SK-N-SH (cell line): Measurements from ENCODE around the gene ARHGEF18. TPM values are rescaled to one million over a fixed set of nuclear protein-coding genes. Genes with fewer than 3 reads are reported as not detected.

Experiments used
- CTCF ChIA-PET: fragments of 300-600, 350-600 bp; formaldehyde crosslinking; extraction: SDS; loops from one replicate; lab custom pipeline; 2021; lab: Yijun Ruan, JAX
- POLR2A ChIA-PET: fragments of 350-600 bp; sonication (Branson Sonifier 250); formaldehyde crosslinking; extraction: SDS; loops from one replicate; lab custom pipeline; 2020; ENCODE audit warnings: antibody characterized with exemption, inconsistent platforms; lab: Yijun Ruan, JAX
- DNase-seq: peaks from one replicate; pipeline ENCODE4 v3.0.0; 2012
- H2AFZ ChIP-seq: fragments of 200-600 bp; sonication (generic); 2 replicates; pipeline ENCODE4 v1.8.1; 2016; ENCODE audit warnings: antibody characterized with exemption, mild to moderate bottlenecking, low read depth
- H3F3A ChIP-seq: fragments of 200-600 bp; sonication (generic); replicated peaks from 2 replicates; pipeline ENCODE3; 2016; ENCODE audit warnings: antibody characterized with exemption, mild to moderate bottlenecking; ENCODE audit not compliant: insufficient read depth
- H3K27ac ChIP-seq, 2 experiments: fragments of 200-500 bp in 1 of 2; fragments of 200-600 bp in 1 of 2; sonication (Bioruptor generic) in 1 of 2; sonication (generic), shearing (Covaris generic) in 1 of 2; 2 replicates each; pipeline versions ENCODE4 v1.5.1 to v1.6.1; 2014 to 2016; ENCODE audit warnings: low read depth in 2 of 2, inconsistent platforms in 1 of 2, low read length in 1 of 2, mild to moderate bottlenecking in 1 of 2, mixed read lengths in 1 of 2
- H3K27me3 ChIP-seq: fragments of 200-600 bp; sonication (generic), shearing (Covaris generic); 2 replicates; pipeline ENCODE4 v1.6.1; 2016; ENCODE audit warnings: mixed run types; ENCODE audit not compliant: insufficient read depth
- H3K36me3 ChIP-seq, 2 experiments: fragments of 200-500 bp in 1 of 2; fragments of 200-600 bp in 1 of 2; sonication (Bioruptor generic) in 1 of 2; sonication (generic) in 1 of 2; replicated peaks in 1 of 2; 2 replicates each; pipeline versions ENCODE3 to v1.5.1; 2014 to 2016; ENCODE audit warnings: low read length in 1 of 2, mild to moderate bottlenecking in 1 of 2; ENCODE audit not compliant: insufficient read depth in 2 of 2, control insufficient read depth in 1 of 2
- H3K4me1 ChIP-seq, 2 experiments: fragments of 200-500 bp in 1 of 2; fragments of 200-600 bp in 1 of 2; sonication (Bioruptor generic) in 1 of 2; sonication (generic), shearing (Covaris generic) in 1 of 2; 2 replicates each; pipeline versions ENCODE4 v1.5.1 to v1.6.1; 2014 to 2016; ENCODE audit warnings: low read depth in 1 of 2, low read length in 1 of 2, mixed run types in 1 of 2; ENCODE audit not compliant: insufficient read depth in 2 of 2, control insufficient read depth in 1 of 2
- H3K4me2 ChIP-seq: fragments of 200-600 bp; sonication (generic), shearing (Covaris generic); 2 replicates; pipeline ENCODE4 v1.6.1; 2017; ENCODE audit warnings: mixed run types
- H3K4me3 ChIP-seq, 2 experiments: fragments of 200-500 bp in 1 of 2; fragments of 200-600 bp in 1 of 2; sonication (Bioruptor generic) in 1 of 2; sonication (generic), shearing (Covaris generic) in 1 of 2; 2 replicates each; pipeline versions ENCODE4 v1.5.1 to v1.8.1; 2014 to 2016; ENCODE audit warnings: low read depth in 2 of 2, inconsistent platforms in 1 of 2, low read length in 1 of 2, mild to moderate bottlenecking in 1 of 2, mixed read lengths in 1 of 2, moderate library complexity in 1 of 2
- H3K79me2 ChIP-seq: fragments of 200-600 bp; sonication (generic); 2 replicates; pipeline ENCODE4 v1.8.1; 2017; ENCODE audit warnings: mild to moderate bottlenecking; ENCODE audit not compliant: insufficient read depth
- H3K9ac ChIP-seq: fragments of 200-600 bp; sonication (generic); 2 replicates; pipeline ENCODE4 v1.6.1; 2017; ENCODE audit warnings: mixed run types
- H3K9me2 ChIP-seq: fragments of 200-600 bp; sonication (generic); 2 replicates; pipeline ENCODE4 v1.6.1; 2017; ENCODE audit warnings: mixed run types
- H3K9me3 ChIP-seq: fragments of 200-600 bp; sonication (generic); 2 replicates; pipeline ENCODE4 v1.6.1; 2017; ENCODE audit warnings: mixed run types, mild to moderate bottlenecking, moderate library complexity
- H4K20me1 ChIP-seq: fragments of 200-600 bp; sonication (generic); 2 replicates; pipeline ENCODE4 v1.6.1; 2017; ENCODE audit warnings: mild to moderate bottlenecking, mixed run types; ENCODE audit not compliant: insufficient read depth
- CHD2 ChIP-seq: fragments of 150-350 bp; IDR thresholded peaks from 2 replicates; pipeline ENCODE4 v1.6.1; 2018; ENCODE audit warnings: low read length; ENCODE audit not compliant: partially characterized antibody
- ELF1 ChIP-seq: IDR thresholded peaks from 2 replicates; pipeline ENCODE4 v1.4.0; 2012
- EP300 ChIP-seq, 2 experiments: IDR thresholded peaks; 2 replicates each; pipeline versions ENCODE4 v1.4.0 to v1.6.1; 2012; ENCODE audit warnings: borderline replicate concordance in 1 of 2, low read depth in 1 of 2, low read length in 1 of 2
- EZH2phosphoT487 ChIP-seq: fragments of 200-600 bp; sonication (generic); IDR thresholded peaks from 2 replicates; pipeline ENCODE4 v1.6.1; 2017; ENCODE audit warnings: low read depth, mixed run types, mild to moderate bottlenecking, antibody characterized with exemption, moderate library complexity, borderline replicate concordance
- FOSL2 ChIP-seq: IDR thresholded peaks from 2 replicates; pipeline ENCODE4 v1.4.0; 2012; ENCODE audit warnings: low read depth, mild to moderate bottlenecking, moderate library complexity, borderline replicate concordance
- FOXM1 ChIP-seq: IDR thresholded peaks from 2 replicates; pipeline ENCODE4 v1.4.0; 2012; ENCODE audit warnings: low read depth, mild to moderate bottlenecking
- GATA2 ChIP-seq: sonication (generic); formaldehyde crosslinking; IDR thresholded peaks from 2 replicates; pipeline ENCODE4 v1.5.0; 2020; ENCODE audit warnings: mild to moderate bottlenecking, missing genetic modification reagents
- JUND ChIP-seq: IDR thresholded peaks from 2 replicates; pipeline ENCODE4 v1.4.0; 2012
- MEF2A ChIP-seq: IDR thresholded peaks from 2 replicates; pipeline ENCODE4 v1.4.0; 2012; ENCODE audit warnings: low read depth, borderline replicate concordance
- MXI1 ChIP-seq: IDR thresholded peaks from 2 replicates; pipeline ENCODE4 v1.6.1; 2012; ENCODE audit warnings: mild to moderate bottlenecking, low read depth, low read length, improper control_type of control experiment
- NFIC ChIP-seq: IDR thresholded peaks from 2 replicates; pipeline ENCODE4 v1.4.0; 2012; ENCODE audit warnings: borderline replicate concordance
- RAD21 ChIP-seq: IDR thresholded peaks from 2 replicates; pipeline ENCODE4 v1.6.1; 2012; ENCODE audit warnings: mild to moderate bottlenecking, low read length
- RCOR1 ChIP-seq: fragments of 150-350 bp; IDR thresholded peaks from 2 replicates; pipeline ENCODE4 v1.6.1; 2017; ENCODE audit warnings: antibody characterized with exemption, low read length
- SIN3A ChIP-seq: IDR thresholded peaks from 2 replicates; pipeline ENCODE4 v1.6.1; 2012; ENCODE audit warnings: low read depth, mild to moderate bottlenecking, low read length, moderate library complexity, borderline replicate concordance
- SMC3 ChIP-seq: IDR thresholded peaks from 2 replicates; pipeline ENCODE4 v1.6.1; 2012; ENCODE audit warnings: low read depth, low read length, improper control_type of control experiment
- YY1 ChIP-seq: IDR thresholded peaks from 2 replicates; pipeline ENCODE4 v1.4.0; 2012; ENCODE audit warnings: low read depth, mild to moderate bottlenecking
- WGBS: methylation state at CpG from one replicate; pipeline ENCODE4 v1.1.6; 2017; ENCODE audit warnings: low lambda C conversion rate; 5-methylcytosine and 5-hydroxymethylcytosine counted together
- polyA plus RNA-seq, 3 experiments: library from polyadenylated mRNA; depleted of rRNA; stranded (reverse); fragments of >200 nt; gene quantifications; 2 replicates each; pipeline ENCODE4 v1.2.3, GENCODE V29; 2012
- TF ChIP-seq, protein P1 (sequence below): fragments of 200-600 bp; sonication (generic); IDR thresholded peaks from 2 replicates; pipeline ENCODE4 v1.6.1; 2017; ENCODE audit warnings: antibody characterized with exemption, mild to moderate bottlenecking, moderate library complexity
- TF ChIP-seq, protein P2 (sequence below): IDR thresholded peaks from 2 replicates; pipeline ENCODE4 v1.4.0; 2012; ENCODE audit warnings: low read depth, borderline replicate concordance
- TF ChIP-seq, protein P3 (sequence below): fragments of 150-350 bp; IDR thresholded peaks from 2 replicates; pipeline ENCODE4 v1.6.1; 2016; ENCODE audit warnings: mild to moderate bottlenecking, low read depth, low read length
- TF ChIP-seq, protein P4 (sequence below): IDR thresholded peaks from 2 replicates; pipeline ENCODE4; 2012

The ARHGEF18 gene
- polyA plus RNA-seq, 1 of the 3 experiments (the other 2 are of a cell fraction), result 11.7 TPM

- Histone ChIP-seq H3K27me3 (peaks cover 21% of the 10 kb centered on the region), H3K9me2 (no peaks in the 10 kb centered on the region), H3K27ac (no peak overlapping the region), H3K4me1 (no peaks in the 10 kb centered on the region), H3K4me2 (no peak overlapping the region), H3K4me3 (peak overlapping the region in 1 of 2 experiments; percentile 18; a peak in 1 of 4 replicates), H3K36me3 (no peaks in the 10 kb centered on the region), H3K79me2 (no peaks in the 10 kb centered on the region), H4K20me1 (no peaks in the 10 kb centered on the region), H3F3A (no peaks in the 10 kb centered on the region), H2AFZ (peak overlapping the region; percentile 50; the same call in 1 of the 2 replicates), H3K9me3 (no peaks in the 10 kb centered on the region), H3K9ac (no peak overlapping the region)
- peak; percentile 71 for DNase-seq
- ChIA-PET CTCF (interaction anchor here (0.6 to 5.5 kb wide), 32 partner anchors 9 to 1796 kb away, joined by 3 to 75 read pairs (median 4); partner anchors contain the start of gene ZNF557), POLR2A (no interaction called here)
- TF ChIP-seq, protein P1, sequence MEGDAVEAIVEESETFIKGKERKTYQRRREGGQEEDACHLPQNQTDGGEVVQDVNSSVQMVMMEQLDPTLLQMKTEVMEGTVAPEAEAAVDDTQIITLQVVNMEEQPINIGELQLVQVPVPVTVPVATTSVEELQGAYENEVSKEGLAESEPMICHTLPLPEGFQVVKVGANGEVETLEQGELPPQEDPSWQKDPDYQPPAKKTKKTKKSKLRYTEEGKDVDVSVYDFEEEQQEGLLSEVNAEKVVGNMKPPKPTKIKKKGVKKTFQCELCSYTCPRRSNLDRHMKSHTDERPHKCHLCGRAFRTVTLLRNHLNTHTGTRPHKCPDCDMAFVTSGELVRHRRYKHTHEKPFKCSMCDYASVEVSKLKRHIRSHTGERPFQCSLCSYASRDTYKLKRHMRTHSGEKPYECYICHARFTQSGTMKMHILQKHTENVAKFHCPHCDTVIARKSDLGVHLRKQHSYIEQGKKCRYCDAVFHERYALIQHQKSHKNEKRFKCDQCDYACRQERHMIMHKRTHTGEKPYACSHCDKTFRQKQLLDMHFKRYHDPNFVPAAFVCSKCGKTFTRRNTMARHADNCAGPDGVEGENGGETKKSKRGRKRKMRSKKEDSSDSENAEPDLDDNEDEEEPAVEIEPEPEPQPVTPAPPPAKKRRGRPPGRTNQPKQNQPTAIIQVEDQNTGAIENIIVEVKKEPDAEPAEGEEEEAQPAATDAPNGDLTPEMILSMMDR, result peak; percentile 93
- TF ChIP-seq SMC3 (peak; percentile 97), JUND (no peak), RAD21 (peak; percentile 97), SIN3A (no peak), CHD2 (no peak)
- WGBS, result 27% methylated on average over 22 of the region's 22 CpGs
Observed at GRCh38 chr19:7340959-7341837, 7.5 kb upstream of the ARHGEF18 start.

DNA sequence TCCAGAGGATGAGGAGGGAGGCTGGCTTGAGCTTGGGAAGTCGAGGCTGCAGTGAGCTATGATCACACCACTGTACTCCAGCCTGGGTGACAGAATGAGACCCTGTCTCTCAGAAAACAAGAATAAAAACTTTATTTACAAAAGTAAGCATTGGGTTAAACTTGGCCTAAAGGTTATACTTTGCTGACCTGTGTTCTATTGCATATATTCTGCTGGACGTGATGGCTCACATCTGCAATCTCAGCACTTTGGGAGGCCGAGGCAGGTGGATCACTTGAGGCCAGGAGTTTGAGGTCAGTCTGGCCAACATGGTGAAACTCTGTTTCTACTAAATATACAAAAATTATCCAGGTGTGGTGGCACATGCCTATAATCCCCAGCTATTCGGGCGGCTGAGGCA is 6.6 kb upstream of the ARHGEF18 start:
- Histone ChIP-seq H3K4me3 (no peak overlapping the region), H3K4me2 (no peak overlapping the region)
- POLR2A ChIA-PET, result no interaction called here
- no peak for TF ChIP-seq FOSL2
- no peak for TF ChIP-seq ELF1
- TF ChIP-seq MEF2A, result no peak
- no peak for TF ChIP-seq FOXM1
- no peak for TF ChIP-seq EZH2phosphoT487
- TF ChIP-seq, protein P2, sequence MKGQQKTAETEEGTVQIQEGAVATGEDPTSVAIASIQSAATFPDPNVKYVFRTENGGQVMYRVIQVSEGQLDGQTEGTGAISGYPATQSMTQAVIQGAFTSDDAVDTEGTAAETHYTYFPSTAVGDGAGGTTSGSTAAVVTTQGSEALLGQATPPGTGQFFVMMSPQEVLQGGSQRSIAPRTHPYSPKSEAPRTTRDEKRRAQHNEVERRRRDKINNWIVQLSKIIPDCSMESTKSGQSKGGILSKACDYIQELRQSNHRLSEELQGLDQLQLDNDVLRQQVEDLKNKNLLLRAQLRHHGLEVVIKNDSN, result no peak
- TF ChIP-seq GATA2 (CRISPR knock-in tag), result no peak
- TF ChIP-seq, protein P1, result no peak
- TF ChIP-seq CHD2, result no peak
- no peak for TF ChIP-seq RCOR1
- TF ChIP-seq, protein P3, sequence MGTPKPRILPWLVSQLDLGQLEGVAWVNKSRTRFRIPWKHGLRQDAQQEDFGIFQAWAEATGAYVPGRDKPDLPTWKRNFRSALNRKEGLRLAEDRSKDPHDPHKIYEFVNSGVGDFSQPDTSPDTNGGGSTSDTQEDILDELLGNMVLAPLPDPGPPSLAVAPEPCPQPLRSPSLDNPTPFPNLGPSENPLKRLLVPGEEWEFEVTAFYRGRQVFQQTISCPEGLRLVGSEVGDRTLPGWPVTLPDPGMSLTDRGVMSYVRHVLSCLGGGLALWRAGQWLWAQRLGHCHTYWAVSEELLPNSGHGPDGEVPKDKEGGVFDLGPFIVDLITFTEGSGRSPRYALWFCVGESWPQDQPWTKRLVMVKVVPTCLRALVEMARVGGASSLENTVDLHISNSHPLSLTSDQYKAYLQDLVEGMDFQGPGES, result no peak
- no peak for TF ChIP-seq YY1
- TF ChIP-seq NFIC, result no peak
- no peak for TF ChIP-seq SMC3
- TF ChIP-seq EP300 (IDR thresholded peaks at IDR 0.05; ENCODE audit: borderline replicate concordance in 1 of 2, low read depth in 1 of 2, low read length in 1 of 2), result no peak
- TF ChIP-seq, protein P4, sequence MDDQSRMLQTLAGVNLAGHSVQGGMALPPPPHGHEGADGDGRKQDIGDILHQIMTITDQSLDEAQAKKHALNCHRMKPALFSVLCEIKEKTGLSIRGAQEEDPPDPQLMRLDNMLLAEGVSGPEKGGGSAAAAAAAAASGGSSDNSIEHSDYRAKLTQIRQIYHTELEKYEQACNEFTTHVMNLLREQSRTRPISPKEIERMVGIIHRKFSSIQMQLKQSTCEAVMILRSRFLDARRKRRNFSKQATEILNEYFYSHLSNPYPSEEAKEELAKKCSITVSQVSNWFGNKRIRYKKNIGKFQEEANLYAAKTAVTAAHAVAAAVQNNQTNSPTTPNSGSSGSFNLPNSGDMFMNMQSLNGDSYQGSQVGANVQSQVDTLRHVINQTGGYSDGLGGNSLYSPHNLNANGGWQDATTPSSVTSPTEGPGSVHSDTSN, result no peak
- TF ChIP-seq MXI1, result no peak

More for the DNA sequence above, 6.6 kb upstream of the ARHGEF18 start:
- Histone ChIP-seq H3K9me3 (no peaks in the 10 kb centered on the region), H3K79me2 (no peaks in the 10 kb centered on the region), H3K4me1 (no peaks in the 10 kb centered on the region), H4K20me1 (no peaks in the 10 kb centered on the region), H3K9me2 (no peaks in the 10 kb centered on the region), H2AFZ (no peak overlapping the region), H3K9ac (no peak overlapping the region), H3F3A (no peaks in the 10 kb centered on the region), H3K36me3 (no peaks in the 10 kb centered on the region), H3K27me3 (peaks cover 30% of the 10 kb centered on the region), H3K27ac (no peak overlapping the region)
- WGBS, result 88% methylated on average over 5 of the region's 5 CpGs
- DNase-seq, result no peak
- CTCF ChIA-PET, result interaction anchor here (2.7 to 5.5 kb wide), 4 partner anchors 12 to 241 kb away, joined by 15 to 75 read pairs (median 34); no protein-coding TSS in a partner anchor
